HG03108 (cell line): ENCODE data around the gene NIT1.

Source experiments
- ATAC-seq: cut with Tn5 transposase; IDR thresholded peaks from one replicate; pipeline ENCODE4 v1.9.1; 2021; ENCODE audit warnings: moderate library complexity; ENCODE audit not compliant: unreplicated experiment

The NIT1 gene

DNA sequence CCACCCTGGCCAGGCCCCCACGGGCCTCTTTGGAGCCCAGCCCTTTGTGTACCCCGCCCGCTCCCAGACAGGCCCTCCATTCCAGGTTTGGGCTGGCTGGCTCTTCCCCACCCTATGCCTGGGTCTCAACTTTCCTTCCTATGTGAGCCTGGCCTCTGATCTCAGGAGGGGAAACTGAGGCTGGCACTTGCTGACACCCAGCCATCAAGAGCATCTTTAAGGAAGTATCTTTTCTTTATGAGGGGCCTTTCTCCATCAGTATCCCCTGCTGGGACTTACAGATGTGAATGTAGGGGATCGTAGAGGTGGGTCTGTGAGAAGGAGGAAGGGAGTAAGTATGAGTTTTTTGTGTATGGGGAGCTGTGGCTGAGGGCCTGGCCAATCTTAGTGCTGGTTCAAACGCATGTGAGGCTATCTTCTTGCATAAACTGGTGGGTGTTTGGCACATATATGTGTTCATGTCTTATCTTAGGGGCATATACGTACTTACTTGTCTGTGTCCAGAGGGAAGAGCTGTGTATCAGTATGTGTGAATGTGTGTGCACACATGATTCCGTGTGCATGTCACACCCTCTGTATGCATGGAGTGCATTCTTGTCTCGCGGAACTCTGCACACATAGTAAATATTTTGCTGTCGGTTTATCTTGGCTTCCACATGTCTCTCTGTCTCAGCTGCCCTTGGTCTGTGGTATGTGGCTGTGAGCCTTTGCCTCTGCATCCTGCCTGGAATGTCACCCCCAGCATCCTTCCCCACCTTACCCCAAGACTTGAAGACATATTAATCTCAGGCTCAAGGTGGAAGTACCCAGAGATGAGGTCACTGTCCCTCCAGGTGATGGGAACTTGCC is 33.9 kb upstream of the NIT1 start:
- ATAC-seq: no peak

DNA sequence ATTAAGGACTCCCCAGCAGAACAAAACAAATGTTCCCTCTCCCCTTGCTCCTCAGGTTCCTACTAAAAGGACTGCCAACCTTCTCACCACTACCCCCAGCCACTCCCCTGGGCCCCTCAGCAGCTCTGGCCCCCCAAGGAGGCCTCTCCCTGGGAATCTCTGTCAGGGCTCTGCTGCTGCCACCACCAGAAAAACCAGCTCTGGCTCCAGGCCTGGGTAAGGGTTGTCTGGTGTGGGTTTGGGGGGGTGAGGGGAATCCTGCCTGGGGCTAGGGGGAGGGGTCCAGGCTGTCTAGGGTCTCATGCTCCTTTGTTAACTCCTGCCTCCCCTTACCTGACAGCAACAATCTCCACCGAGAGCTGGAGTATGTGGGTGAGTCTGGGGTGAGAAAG is 33.3 kb upstream of the NIT1 start:
- ATAC-seq: no peak

DNA sequence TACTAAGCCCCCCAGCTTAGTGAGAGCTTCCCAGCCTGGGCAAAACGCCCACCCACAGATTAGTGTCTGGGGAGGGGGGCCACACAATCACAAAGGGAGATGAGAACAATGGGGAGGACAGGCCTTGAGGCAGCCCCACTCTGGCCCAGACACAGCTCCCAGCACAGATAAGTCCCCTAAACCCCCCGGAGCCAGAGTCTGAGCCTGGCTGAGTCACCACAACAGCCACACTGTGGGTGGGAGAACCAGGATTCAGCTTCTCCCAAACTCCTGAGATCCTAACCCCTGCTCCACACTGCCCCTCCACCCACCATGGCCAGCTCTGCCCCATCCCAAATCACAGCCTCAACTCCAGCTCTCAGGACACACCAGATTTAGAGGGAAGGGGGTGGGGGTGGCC is 32.7 kb upstream of the NIT1 start:
- ATAC-seq: no peak

DNA sequence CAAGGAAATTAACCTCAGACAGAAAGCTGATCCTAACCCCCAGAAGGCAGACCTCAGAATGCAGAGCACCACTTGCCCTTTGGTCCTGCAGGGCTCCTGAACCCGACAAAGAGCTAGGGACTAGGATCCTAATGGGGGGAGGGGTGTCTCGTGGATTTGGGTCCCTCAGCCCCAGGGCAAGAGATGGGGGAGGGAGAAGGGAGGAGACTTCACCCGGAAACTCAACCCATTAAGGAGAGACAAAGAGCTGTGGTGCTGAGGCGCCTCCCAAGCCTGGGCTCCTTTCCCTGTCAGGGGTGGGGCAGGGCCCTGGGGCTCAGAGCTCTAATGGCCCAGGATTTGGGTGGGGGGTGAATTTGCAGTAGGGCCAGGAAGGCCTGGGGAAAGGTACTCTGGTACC is 31.4 kb upstream of the NIT1 start:
- no peak for ATAC-seq

DNA sequence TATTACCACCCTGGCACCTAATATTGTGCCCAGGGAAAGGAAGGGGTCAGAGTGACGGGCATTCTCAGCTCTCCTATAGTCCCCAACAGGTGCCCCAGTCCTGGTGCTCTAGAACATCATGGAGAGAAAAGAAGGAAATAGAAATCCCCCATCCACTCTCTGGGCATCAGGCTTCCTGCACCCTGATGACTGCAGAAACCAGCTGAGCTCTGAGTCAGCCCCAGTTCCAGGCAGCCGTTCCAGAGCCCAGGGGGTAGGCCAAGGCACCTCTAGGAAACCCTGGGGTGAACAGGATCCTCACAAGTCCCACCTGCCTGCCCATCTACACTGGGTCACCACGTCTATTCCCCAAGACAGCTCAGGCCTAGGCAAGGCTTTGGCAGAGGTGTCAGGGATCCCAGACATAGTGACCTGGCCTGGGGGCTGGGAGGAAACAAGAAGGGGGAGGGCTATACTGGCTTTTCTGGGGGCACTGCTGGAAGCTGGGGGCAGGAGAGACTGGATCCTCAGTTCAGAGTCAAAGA is 29.3 kb upstream of the NIT1 start:
- no peak for ATAC-seq

DNA sequence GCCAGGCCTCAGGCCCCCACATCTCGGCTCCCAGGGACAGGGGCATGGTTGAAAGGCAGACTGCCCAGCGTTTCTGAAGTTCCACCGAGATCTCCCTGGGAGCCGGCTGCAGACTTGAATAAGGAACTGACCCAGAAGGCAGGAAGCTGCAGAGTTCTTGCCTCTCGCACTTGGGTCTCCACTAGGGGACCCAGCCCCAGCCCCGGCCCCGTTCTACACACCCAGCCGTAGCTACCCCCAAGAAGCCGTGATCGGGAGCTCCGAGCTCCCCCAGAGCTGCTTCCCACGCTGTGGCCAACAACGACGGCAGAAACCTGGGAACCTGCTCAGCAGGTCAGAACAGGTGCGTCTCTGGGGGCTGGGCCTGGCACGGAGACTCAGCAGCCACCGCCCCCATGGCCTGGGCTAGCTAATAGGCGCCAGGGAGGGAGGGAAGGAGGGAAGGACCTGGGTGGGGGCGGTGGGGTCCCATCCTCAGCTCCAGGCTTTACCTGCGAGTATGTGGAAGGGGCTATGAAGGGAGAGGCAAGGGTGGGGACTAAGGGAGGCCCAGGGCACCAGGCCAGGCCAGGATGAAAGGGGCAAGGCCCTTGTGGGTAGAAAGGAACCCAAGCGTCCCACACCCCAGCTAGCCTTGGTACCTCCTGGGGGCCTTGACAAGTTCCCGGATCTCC is 28.5 kb upstream of the NIT1 start, which contains the start of gene NECTIN4:
TSS of gene NECTIN4 (minus strand) at position 308 of the 674 bp plus-strand sequence. CDS start at position 46, 262 bp downstream.
- no peak for ATAC-seq

DNA sequence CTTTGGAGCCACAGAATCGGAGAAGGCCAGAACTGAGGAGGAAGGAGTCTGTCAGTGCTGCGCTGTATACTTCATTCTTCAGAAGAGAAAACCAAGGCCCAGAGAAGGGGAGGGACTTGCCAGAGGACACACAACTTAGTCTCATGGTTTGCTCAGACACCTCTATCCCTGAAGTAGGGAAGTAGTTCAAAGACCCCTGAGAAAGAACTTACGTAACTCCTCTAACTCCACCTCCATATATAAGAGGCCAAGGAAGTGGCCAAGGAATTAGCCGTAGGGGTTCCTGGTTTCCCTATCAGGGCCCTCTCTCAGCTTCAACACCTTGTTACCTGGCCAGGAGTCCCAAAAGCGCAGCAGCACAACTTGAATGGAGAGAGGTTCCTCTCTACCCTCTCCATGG is 28.0 kb upstream of the NIT1 start:
- ATAC-seq: no peak

DNA sequence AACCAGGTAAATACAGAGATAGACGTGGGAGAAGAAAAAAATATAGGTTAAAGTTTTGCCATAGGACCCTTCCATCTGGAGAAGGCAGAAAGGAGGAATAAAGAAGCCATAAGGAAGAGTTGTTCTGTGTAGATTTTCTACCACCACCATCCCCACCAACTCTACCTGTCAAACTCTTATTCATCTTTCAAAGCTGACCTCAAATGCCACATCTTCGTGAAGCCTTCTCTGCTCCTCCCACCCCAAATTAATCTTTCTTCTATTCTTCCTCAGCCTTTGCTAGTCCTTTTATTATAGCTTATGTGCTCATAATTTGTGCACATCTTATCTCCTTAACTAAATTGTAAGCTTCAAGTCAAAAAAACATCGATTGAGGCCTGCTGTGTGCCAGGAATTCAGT is 27.3 kb upstream of the NIT1 start:
- ATAC-seq: no peak

DNA sequence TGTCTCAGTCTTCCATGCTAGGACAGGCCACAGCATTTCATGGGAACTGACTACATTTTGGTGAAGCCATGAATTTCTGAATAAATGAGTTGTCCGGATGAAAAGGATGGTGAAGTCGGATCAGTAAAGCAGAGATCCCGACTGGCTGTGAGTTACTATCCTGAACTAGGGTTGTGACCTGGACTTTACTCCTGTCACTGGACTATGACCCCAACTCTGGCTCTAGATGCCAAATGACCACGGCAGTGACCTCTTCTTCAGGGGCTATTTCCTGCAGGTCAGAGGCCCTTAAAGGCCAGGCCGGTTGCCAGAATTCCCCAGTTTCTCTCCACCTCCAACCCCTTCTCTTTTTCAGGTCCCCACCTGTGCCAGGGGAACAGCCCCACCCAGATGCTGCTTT is 26.8 kb upstream of the NIT1 start:
- ATAC-seq: no peak

DNA sequence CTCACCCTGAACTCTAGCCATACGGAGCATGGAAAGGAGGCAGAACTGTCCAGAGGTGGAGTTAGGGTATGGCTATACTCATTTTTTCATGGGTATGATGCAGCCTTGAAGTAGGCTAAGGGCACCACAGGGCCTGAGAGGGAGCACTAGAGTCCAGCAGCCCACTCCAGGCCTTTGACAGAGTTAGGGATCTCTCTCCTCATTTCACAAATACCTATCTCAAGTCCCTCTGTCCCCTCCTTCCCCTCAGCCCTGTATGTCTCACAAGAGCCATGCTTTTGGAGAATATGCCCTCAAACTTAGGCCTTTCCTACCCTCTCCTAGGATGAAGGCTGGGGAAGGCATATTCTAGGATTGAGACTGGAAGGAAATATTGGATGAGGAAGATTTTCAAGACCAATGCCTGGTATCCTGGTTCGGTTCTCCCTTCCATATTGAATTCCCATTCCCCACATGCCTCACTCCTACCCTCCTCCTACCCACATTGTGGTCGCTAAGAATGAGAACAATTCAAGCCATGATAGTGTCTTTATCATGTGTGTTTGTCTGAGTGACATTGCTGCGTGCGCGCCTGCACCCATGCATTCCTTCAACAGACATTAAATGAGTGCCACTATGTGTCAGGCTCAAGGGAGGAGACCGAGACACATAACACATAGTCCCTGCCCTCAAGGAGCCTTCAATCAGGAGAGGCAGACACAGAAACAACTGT is 26.0 kb upstream of the NIT1 start:
- no peak for ATAC-seq

DNA sequence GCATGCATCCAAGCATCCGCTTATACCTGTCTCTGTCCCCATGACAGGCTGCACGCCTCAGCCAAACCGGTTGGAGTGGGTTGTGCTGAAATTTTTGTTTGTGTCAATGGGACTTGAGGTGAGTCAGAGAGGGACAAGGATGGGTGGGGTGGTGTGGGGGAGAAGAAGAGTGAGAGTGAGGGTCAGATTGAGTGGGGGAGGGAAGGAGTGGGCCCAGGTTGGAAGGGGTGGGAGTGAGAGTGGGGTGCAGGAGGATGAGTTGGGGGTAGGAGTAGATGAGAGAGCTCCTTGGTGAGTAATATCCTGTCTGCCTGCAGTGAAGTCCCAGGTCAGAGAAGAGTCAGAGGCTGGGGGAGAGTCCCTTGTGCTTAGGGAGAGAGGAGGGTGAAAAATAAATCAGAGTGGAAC is 25.3 kb upstream of the NIT1 start:
- no peak for ATAC-seq

DNA sequence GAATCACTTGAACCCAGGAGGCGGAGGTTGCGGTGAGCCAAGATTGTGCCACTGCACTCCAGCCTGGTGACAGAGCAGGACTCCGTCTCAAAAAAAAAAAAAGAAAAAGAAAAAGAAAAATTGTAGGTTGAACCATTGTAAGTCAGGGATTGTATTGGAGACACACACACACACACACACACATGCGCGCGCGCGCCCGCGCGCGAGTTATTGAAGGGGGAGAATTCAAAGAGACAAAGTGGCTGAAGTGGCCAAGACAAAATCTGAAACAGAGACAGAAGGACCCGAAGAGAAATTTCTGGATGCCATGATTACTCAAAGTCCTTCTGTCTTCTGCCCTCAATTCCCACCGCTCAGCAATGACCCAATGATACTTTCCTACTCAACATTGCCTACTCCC is 23.4 kb upstream of the NIT1 start:
- no peak for ATAC-seq

DNA sequence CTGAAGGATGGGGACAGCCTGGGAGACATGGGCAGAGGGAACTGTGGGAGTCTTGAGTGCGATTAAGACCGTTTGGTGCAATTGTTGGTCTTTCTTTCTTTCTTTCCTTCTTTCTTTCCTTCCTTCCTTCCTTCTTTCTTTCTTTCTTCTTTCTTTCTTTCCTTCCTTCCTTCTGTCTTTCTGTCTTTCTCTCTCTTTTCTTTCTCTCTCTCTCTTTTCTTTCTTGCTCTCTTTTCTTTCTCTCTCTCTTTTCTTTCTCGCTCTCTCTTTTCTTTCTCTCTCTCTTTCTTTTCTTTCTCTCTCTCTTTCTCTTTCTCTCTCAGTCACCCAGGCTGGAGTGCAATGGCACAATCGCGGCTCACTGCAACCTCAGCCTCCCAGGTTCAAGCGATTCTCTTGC is 22.7 kb upstream of the NIT1 start:
- ATAC-seq: no peak

DNA sequence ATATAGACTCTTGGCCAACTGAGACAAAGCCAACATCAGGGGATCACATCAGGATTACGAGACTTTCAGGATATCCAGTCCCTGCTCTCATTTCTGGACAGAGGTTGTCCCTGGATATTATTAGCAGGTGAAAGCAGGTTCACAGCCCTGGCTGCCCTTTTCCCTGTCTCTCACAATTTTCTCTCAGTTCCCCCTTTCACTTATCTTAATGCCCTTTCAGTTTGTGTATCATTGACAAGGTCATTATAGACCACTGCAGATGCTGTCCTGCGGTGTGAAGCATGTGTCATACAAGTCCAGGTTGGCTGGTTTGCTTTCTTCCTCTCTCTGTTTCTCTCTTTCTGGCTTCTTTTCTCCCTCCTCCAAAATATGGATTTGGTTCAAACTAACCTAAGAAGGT is 21.9 kb upstream of the NIT1 start:
- peak; percentile 32 for ATAC-seq

DNA sequence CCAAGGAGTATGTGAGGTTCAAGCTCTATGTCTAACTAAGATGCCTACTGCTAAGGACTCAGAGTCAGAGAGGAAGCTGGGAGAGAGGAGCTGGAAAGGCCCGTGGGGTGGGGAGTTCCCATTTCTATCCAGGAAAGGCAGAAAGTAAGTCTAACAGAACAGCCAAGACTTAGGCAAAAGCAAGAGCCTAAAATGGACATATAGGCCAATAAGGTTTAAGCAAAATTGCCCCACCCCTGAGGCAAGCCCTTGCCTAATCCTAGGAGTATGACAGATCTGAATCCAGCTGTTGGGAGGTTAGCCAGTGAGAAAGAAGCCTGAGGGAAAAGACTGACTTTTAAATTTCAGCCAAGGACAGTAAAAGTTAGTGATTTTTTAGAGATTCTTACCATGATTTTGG is 21.4 kb upstream of the NIT1 start:
- no peak for ATAC-seq

DNA sequence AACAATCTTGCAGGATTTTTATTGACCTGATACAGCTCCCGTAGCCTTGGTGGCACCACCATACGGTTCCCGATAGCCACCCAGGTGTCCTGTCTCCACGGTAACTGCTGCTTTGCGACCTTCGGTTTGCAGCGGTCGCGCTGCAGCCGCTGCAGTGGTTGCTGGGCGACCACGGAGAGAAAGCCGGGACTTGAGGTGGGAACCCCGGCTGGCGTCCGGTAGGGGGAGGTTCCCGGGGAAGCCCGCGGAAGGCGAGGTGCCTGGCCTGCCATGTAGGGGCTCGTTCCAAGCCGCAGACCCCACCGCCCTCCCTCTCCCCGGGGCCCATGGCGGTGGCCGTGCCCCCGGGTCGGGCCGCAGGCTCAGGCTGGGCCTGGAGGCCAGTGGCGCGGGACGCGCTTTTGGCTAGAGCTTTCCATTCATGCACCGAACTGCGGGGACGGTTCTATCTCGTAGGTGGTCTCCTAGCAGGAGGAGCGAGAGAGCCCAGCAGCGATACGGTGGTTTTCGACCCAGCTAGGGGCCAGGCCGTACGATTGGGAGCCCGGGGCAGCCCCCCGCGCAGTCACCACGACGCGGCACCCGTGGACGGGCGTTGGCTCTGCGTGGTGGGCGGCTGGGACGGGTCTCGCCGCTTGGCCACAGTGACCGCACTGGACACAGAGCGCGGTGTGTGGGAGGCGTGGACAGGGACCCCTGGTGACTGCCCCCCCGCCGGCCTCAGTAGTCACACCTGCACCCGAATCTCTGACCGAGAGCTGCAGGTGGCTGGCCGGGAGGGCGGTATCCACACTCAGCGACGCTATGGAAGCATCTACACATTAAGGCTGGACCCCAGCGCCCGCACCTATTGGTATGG is 19.5 kb upstream of the NIT1 start, which contains the start of gene KLHDC9:
TSS of gene KLHDC9 (plus strand) at position 152 of the 859 bp plus-strand sequence. CDS start at position 327, 175 bp downstream.
- peak; percentile 53 for ATAC-seq

DNA sequence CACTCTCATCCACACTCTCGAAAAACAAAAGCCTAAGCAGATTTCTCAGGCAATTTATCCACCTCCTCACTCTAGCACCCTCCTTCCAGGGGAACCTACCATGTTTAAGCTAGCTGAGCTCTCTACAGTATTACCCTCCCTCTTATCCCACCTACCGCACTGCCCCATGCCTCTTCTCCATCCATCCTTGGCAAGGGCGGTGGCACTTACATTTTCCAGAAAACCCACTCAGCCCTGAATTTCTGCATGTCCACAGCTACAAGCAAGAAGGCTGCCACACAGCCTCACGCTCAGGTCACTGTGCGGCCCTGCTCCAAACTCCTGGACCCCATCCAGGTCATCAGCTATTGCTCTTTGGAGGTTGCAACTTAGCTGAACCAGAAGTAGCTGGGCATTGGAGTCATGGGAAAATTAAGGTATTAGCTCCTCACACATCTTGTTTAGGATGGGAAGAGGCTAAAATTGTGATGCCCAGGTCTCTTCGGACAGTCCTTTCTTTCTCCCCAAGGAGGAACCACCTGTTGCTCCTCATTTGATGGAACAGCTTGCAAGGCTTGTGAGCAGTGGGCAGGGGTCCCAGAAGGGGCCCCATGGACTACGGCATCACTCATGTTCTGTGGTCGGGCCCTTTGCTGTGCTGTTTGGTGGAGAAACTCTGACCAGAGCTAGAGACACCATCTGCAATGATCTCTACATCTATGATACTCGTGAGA is 18.7 kb upstream of the NIT1 start:
- ATAC-seq: no peak

DNA sequence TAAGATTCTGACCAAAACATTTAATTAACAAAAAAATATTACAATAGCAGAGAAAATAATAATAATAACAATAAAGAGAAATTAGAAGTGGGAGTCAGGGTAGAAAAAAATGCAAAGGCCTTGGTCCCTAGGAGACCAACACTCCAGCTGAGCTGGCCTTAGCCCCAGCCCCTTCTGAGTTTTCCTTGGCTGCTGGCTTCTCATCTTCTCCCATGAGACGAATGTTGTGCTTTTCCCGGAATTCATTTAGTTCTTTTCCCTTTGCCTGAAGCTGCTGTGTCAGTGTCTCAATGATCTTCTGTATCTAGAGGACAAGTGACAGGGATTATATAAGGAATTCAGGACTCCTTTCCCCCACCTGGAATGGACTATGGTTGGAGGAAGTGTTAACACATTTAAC is 17.3 kb upstream of the NIT1 start:
- ATAC-seq: no peak

DNA sequence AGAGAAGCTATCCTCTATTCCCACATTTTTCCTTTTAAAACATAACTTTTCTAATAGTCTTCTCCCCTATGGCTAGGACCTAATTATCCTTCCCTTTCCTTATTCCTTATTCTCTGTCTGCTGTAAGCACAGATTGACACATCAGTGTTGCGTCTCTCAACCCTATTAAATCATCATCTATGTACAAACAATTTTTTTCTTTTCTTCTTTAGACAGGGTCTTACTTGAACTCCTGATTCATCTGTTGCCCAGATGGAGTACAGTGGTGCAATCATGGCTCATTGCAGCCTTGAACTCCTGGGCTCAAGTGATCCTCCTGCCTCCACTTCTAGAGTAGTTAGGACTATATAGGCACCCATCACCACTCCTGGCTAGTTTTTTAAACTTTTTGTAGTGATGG is 11.5 kb upstream of the NIT1 start:
- no peak for ATAC-seq

DNA sequence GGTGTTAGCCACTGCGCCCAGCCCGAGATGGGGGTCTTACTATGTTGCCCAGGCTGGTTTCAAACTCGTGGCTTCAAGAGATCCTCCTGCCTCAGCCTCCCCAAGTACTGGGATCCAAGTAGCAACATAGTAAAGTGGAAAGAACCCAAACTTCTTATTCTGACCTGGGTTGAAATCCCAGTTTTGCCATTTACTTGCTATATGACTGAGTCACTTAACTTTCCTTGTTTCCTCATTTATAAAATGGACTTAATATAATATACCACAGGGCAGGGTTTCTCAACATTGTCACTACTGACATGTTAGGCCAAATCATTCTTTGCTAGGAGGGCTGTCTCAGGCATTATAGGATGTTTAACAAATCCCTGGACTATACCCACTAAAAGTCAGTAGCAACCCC is 6.8 kb upstream of the NIT1 start:
- no peak for ATAC-seq
